Astrocyte (in vitro differentiated cells and primary cell): ENCODE results near the gene ALOX12B. TPM values are rescaled to one million over a fixed set of nuclear protein-coding genes. Genes with fewer than 3 reads are reported as not detected.

Experiments
- DNase-seq: peaks from one replicate; pipeline ENCODE4 v3.0.0-alpha.2; 2010; ENCODE audit warnings: low read depth
- FAIRE-seq: peaks from 2 replicates; lab custom pipeline; 2011; peaks lifted over from hg19 to GRCh38; lab: Jason Lieb, UNC
- H2AFZ ChIP-seq: 2 replicates; pipeline ENCODE4 v1.6.0; 2012; ENCODE audit warnings: low read depth, low read length, inconsistent platforms
- H3K27ac ChIP-seq: 2 replicates; pipeline ENCODE4 v1.5.1; 2011; ENCODE audit warnings: low read depth, low read length, inconsistent platforms
- H3K27me3 ChIP-seq: 2 replicates; pipeline ENCODE4 v1.6.0; 2011; ENCODE audit warnings: low read length, inconsistent platforms; ENCODE audit not compliant: insufficient read depth
- H3K36me3 ChIP-seq: 2 replicates; pipeline ENCODE4 v1.5.1; 2011; ENCODE audit warnings: low read length, inconsistent platforms; ENCODE audit not compliant: insufficient read depth
- H3K4me1 ChIP-seq: 2 replicates; pipeline ENCODE4 v1.5.1; 2011; ENCODE audit warnings: low read length, inconsistent platforms; ENCODE audit not compliant: insufficient read depth
- H3K4me2 ChIP-seq: 2 replicates; pipeline ENCODE4 v1.6.0; 2012; ENCODE audit warnings: low read length, inconsistent platforms
- H3K4me3 ChIP-seq: 2 replicates; pipeline ENCODE4 v1.5.1; 2011; ENCODE audit warnings: low read depth, mild to moderate bottlenecking, low read length, inconsistent platforms; ENCODE audit not compliant: insufficient read depth
- H3K79me2 ChIP-seq: 2 replicates; pipeline ENCODE4 v1.6.0; 2012; ENCODE audit warnings: mild to moderate bottlenecking, low read length, inconsistent platforms; ENCODE audit not compliant: insufficient read depth
- H3K9ac ChIP-seq: 2 replicates; pipeline ENCODE4 v1.6.0; 2012; ENCODE audit warnings: mild to moderate bottlenecking, low read length, inconsistent platforms
- H3K9me3 ChIP-seq: 2 replicates; pipeline ENCODE4 v1.5.1; 2012; ENCODE audit warnings: low read depth, mild to moderate bottlenecking, low read length, inconsistent platforms; ENCODE audit not compliant: insufficient read depth
- H4K20me1 ChIP-seq: 2 replicates; pipeline ENCODE4 v1.6.0; 2012; ENCODE audit warnings: low read length, inconsistent platforms; ENCODE audit not compliant: insufficient read depth
- H3K27ac Mint-ChIP-seq: one replicate; pipeline ENCODE4 v1.8.0; 2021; ENCODE audit warnings: mild to moderate bottlenecking, mixed read lengths; ENCODE audit not compliant: unreplicated experiment
- H3K27me3 Mint-ChIP-seq: one replicate; pipeline ENCODE4 v1.8.0; 2021; ENCODE audit warnings: low read depth, mixed read lengths; ENCODE audit not compliant: unreplicated experiment
- H3K36me3 Mint-ChIP-seq: one replicate; pipeline ENCODE4 v1.8.0; 2021; ENCODE audit warnings: low read depth, mixed read lengths; ENCODE audit not compliant: unreplicated experiment
- H3K4me1 Mint-ChIP-seq: one replicate; pipeline ENCODE4 v1.8.0; 2021; ENCODE audit warnings: low read depth, mixed read lengths; ENCODE audit not compliant: unreplicated experiment
- H3K4me3 Mint-ChIP-seq: one replicate; pipeline ENCODE4 v1.8.0; 2021; ENCODE audit warnings: mild to moderate bottlenecking, moderate library complexity, mixed read lengths; ENCODE audit not compliant: unreplicated experiment
- H3K9me3 Mint-ChIP-seq: one replicate; pipeline ENCODE4 v1.8.0; 2021; ENCODE audit warnings: mild to moderate bottlenecking, mixed read lengths; ENCODE audit not compliant: unreplicated experiment
- EZH2 ChIP-seq: IDR thresholded peaks from 2 replicates; pipeline ENCODE4 v1.6.1; 2012; ENCODE audit warnings: mild to moderate bottlenecking, low read length, inconsistent platforms; ENCODE audit not compliant: insufficient read depth
- total RNA-seq: library from RNA; stranded (reverse); gene quantifications from 2 replicates; pipeline ENCODE4 v1.2.1, GENCODE V29; 2021
- TF ChIP-seq, protein P1 (sequence below): IDR thresholded peaks from 2 replicates; pipeline ENCODE4 v1.5.1; 2011; ENCODE audit warnings: low read depth, mild to moderate bottlenecking, inconsistent platforms, low read length, moderate library complexity; ENCODE audit not compliant: insufficient read depth

The ALOX12B gene
- total RNA-seq, 1 donor from 2014 or later: not detected

DNA sequence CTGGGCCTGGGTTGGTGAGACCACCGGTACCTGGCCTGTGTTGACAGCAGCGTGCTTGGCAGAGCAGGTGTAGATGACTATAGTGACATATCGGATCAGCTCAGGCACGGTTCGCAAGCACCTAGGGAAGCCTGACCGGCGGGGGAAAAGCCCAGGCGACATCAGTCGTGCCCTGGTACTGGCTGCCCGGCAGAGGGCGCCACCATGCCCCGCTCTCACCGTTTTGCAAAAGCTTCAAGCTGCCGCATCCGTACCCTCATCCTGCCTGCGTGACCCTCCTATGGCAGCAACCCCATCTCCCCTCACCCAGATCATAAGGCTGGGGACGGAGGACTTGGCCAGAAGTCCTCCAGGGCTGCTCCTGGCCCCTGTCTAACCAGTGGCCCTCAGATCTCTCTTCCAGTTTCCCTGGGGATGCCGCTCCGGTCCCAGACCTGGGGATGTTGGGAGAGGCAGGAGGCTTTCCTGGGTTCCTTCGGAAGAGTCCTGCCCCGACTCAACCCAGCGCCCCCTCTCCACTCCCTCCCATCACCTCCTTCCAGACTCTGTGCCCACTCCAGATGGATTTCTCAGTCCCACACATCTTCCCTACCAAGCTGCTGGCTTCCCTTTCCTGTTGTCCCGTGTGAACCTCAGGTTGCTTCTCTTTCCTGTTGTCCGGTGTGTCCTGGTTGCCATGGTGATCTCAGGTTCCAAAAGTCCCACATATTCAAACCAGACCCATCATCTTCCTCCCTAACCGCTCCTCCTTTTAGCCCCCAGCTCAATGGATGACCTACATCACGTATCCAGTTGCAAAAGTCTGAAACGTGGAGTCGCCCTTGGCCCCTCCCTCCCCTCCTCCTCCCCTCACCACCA lies 13.7 kb downstream of the ALOX12B start:
- Histone ChIP-seq H4K20me1 (no peaks in the 10 kb centered on the region), H3K79me2 (no peaks in the 10 kb centered on the region), H3K9me3 (no peaks in the 10 kb centered on the region), H3K27me3 (peaks cover 63% of the 10 kb centered on the region), H3K4me3 (no peak overlapping the region), H2AFZ (peak overlapping the region; percentile 26), H3K4me1 (peaks cover 2% of the 10 kb centered on the region), H3K4me2 (peak overlapping the region; percentile 52), H3K36me3 (no peaks in the 10 kb centered on the region), H3K9ac (no peak overlapping the region), H3K27ac (no peak overlapping the region)
- Mint-ChIP-seq H3K9me3 (peaks cover 2% of the 10 kb centered on the region), H3K36me3 (peaks cover 1% of the 10 kb centered on the region), H3K27ac (no peak overlapping the region), H3K4me1 (peaks cover 4% of the 10 kb centered on the region), H3K4me3 (no peak overlapping the region), H3K27me3 (peaks cover 95% of the 10 kb centered on the region)
- peak; percentile 21 for DNase-seq
- no peak for FAIRE-seq
- TF ChIP-seq EZH2: no peak
- TF ChIP-seq, protein P1, sequence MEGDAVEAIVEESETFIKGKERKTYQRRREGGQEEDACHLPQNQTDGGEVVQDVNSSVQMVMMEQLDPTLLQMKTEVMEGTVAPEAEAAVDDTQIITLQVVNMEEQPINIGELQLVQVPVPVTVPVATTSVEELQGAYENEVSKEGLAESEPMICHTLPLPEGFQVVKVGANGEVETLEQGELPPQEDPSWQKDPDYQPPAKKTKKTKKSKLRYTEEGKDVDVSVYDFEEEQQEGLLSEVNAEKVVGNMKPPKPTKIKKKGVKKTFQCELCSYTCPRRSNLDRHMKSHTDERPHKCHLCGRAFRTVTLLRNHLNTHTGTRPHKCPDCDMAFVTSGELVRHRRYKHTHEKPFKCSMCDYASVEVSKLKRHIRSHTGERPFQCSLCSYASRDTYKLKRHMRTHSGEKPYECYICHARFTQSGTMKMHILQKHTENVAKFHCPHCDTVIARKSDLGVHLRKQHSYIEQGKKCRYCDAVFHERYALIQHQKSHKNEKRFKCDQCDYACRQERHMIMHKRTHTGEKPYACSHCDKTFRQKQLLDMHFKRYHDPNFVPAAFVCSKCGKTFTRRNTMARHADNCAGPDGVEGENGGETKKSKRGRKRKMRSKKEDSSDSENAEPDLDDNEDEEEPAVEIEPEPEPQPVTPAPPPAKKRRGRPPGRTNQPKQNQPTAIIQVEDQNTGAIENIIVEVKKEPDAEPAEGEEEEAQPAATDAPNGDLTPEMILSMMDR: peak; percentile 63

DNA sequence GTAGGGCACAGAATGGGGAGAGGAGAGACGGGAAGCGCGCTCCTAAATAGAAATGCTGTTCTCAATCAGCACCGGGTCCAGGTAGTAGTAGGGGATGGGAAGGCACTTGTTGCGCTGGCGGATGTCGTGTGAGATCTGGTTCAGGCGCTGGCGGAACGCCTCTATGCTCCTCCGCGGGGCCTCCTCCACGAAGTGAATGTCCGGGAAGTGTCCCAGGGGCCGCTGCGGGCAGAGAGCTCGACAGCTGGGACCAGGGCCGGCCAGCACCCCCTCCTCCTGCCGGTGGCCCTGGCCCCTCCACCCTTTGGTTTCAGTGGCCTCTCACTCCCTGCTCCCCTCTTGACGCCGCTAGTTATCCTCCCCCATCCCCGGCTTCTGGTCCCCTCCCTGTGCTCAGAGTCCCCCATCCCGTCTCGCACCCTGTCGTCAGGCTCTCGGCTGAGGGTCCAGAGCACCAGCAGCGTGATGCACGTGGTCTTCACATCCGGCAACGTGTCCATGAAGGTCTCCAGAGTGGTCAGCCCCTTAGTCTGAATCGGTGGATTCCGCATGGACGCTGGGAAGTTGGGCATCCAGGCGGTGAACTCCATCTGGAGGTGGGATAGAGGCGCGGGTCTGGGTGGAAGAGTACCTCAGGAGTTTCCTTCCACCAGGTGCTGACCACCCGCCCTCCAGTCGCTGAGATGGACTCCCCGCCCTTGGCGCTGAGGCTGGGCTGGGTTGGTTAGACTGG lies 14.6 kb downstream of the ALOX12B start:
- Histone ChIP-seq H3K79me2 (no peaks in the 10 kb centered on the region), H3K4me2 (peak overlapping the region; percentile 8), H3K4me3 (no peak overlapping the region), H3K9ac (no peak overlapping the region), H3K4me1 (peaks cover 2% of the 10 kb centered on the region), H4K20me1 (no peaks in the 10 kb centered on the region), H3K9me3 (no peaks in the 10 kb centered on the region), H3K36me3 (no peaks in the 10 kb centered on the region), H3K27me3 (peaks cover 60% of the 10 kb centered on the region), H2AFZ (no peak overlapping the region), H3K27ac (no peak overlapping the region)
- Mint-ChIP-seq H3K9me3 (peaks cover 3% of the 10 kb centered on the region), H3K27ac (peak overlapping the region; percentile 7), H3K36me3 (peaks cover 1% of the 10 kb centered on the region), H3K27me3 (peaks cover 99% of the 10 kb centered on the region), H3K4me3 (peak overlapping the region; percentile 31), H3K4me1 (peaks cover 4% of the 10 kb centered on the region)
- DNase-seq (no peak), FAIRE-seq (no peak)
- TF ChIP-seq, protein P1: no peak
- peak; percentile 37 for TF ChIP-seq EZH2
